ENCODE results near the gene CMIP. TPM values are rescaled to one million over a fixed set of nuclear protein-coding genes. Genes with fewer than 3 reads are reported as not detected.

CMIP gene
- polyA plus RNA-seq, 1 of the 3 experiments (the other 2 are of a cell fraction), result 5.4 TPM

- Histone ChIP-seq H3K9me3 (no peaks in the 10 kb centered on the region), H2AFZ (ENCODE audit: low read depth) (no peak overlapping the region), H3K4me2 (no peak overlapping the region), H3K9me2 (no peaks in the 10 kb centered on the region), H3K36me3 (replicated peaks in 1 of 2; ENCODE audit: control insufficient read depth in 1 of 2, insufficient read depth in 2 of 2, low read length in 1 of 2) (no peaks in the 10 kb centered on the region), H3F3A (replicated peaks; ENCODE audit: insufficient read depth) (no peaks in the 10 kb centered on the region), H3K27me3 (ENCODE audit: insufficient read depth) (no peaks in the 10 kb centered on the region), H3K4me1 (ENCODE audit: control insufficient read depth in 1 of 2, insufficient read depth in 2 of 2, low read depth in 1 of 2, low read length in 1 of 2) (peaks cover 0 to 16% of the 10 kb centered on the region in 2 experiments; a peak in 1 of 4 replicates), H4K20me1 (ENCODE audit: insufficient read depth) (peaks cover 15% of the 10 kb centered on the region), H3K9ac (no peak overlapping the region), H3K79me2 (ENCODE audit: insufficient read depth) (peaks cover 16% of the 10 kb centered on the region), H3K4me3 (ENCODE audit: low read depth in 2 of 2, low read length in 1 of 2) (no peak overlapping the region), H3K27ac (ENCODE audit: low read depth in 2 of 2, low read length in 1 of 2) (no peak overlapping the region; a peak in 1 of 4 replicates)
- TF ChIP-seq, protein P1, sequence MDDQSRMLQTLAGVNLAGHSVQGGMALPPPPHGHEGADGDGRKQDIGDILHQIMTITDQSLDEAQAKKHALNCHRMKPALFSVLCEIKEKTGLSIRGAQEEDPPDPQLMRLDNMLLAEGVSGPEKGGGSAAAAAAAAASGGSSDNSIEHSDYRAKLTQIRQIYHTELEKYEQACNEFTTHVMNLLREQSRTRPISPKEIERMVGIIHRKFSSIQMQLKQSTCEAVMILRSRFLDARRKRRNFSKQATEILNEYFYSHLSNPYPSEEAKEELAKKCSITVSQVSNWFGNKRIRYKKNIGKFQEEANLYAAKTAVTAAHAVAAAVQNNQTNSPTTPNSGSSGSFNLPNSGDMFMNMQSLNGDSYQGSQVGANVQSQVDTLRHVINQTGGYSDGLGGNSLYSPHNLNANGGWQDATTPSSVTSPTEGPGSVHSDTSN (IDR thresholded peaks at IDR 0.05), result no peak
- TF ChIP-seq MXI1 (IDR thresholded peaks at IDR 0.05; ENCODE audit: low read depth, low read length) (no peak), RCOR1 (IDR thresholded peaks at IDR 0.05; ENCODE audit: low read length) (no peak), GABPA (IDR thresholded peaks at IDR 0.05; ENCODE audit: low read depth) (no peak), FOSL2 (IDR thresholded peaks at IDR 0.05; ENCODE audit: borderline replicate concordance, low read depth) (no peak), NRF1 (IDR thresholded peaks at IDR 0.05; ENCODE audit: low read depth, low read length) (no peak), SMC3 (IDR thresholded peaks at IDR 0.05; ENCODE audit: low read depth, low read length) (no peak), REST (IDR thresholded peaks at IDR 0.05; ENCODE audit: low read depth, low read length) (no peak), ELF1 (IDR thresholded peaks at IDR 0.05) (no peak), EZH2phosphoT487 (IDR thresholded peaks at IDR 0.05; ENCODE audit: borderline replicate concordance, low read depth) (no peak), FOXJ3 (CRISPR knock-in tag; IDR thresholded peaks at IDR 0.05) (no peak), USF1 (IDR thresholded peaks at IDR 0.05; ENCODE audit: borderline replicate concordance, low read depth) (no peak), EP300 (IDR thresholded peaks at IDR 0.05; ENCODE audit: borderline replicate concordance in 1 of 2, low read depth in 1 of 2, low read length in 1 of 2) (no peak)
- TF ChIP-seq, protein P2, sequence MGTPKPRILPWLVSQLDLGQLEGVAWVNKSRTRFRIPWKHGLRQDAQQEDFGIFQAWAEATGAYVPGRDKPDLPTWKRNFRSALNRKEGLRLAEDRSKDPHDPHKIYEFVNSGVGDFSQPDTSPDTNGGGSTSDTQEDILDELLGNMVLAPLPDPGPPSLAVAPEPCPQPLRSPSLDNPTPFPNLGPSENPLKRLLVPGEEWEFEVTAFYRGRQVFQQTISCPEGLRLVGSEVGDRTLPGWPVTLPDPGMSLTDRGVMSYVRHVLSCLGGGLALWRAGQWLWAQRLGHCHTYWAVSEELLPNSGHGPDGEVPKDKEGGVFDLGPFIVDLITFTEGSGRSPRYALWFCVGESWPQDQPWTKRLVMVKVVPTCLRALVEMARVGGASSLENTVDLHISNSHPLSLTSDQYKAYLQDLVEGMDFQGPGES (IDR thresholded peaks at IDR 0.05; ENCODE audit: low read depth, low read length), result no peak
- 99% methylated on average over 12 of the region's 12 CpGs for WGBS (ENCODE audit: low lambda C conversion rate)
- ChIA-PET CTCF (interaction anchor here (1.4 kb wide), 1 partner anchor 10 kb away, joined by 7 read pairs; no protein-coding TSS in a partner anchor), POLR2A (no interaction called here)
- DNase-seq, result no peak
Measured at GRCh38 chr16:81530814-81531213, 86.2 kb downstream of the CMIP start.

Measured in SK-N-SH (cell line).